DMS153 (cell line): ENCODE data around the gene ADAMTS14.

Source experiments
- DNase-seq: peaks from one replicate; lab custom pipeline; 2025; lab: John Stamatoyannopoulos, UW

Gene ADAMTS14

DNA sequence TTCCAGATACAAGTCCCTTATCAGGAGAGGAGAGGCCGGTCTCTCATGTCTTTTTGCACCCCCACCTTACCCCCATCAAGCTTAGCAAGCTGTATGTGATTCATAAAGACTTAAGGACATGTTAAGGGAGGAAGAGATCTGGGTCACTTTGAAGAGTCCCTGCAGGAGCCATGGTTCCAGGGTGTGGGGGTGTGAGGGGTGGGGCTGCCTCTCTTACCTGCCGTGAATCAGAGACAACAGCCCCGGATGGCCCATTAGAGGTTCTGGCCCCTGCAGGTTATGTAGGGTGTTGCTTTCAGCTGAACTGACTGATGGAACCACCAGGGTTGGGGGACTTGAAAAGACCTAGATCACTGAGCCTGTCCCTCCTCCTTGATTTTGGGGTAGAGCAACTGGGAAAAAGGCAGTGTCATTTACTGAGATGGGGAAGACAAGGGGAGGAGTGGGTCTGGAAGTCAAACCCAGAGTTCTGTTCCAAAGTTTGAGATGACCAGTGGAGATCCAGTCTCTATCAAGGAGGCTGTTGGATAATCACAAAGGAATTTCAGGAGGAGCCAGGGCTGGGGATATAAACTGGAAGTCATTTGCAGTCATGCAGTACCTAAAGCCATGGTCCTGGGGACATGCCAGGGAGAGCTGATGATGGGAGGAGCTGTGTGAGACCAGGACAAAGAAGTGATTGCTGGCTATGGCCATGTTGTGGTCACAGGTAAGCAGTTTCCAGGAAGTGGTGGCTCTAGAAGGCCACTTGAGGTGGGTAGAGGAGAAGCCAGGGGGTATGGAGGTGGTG lies 23.1 kb downstream of the ADAMTS14 start:
- peak; percentile 22 for DNase-seq

DNA sequence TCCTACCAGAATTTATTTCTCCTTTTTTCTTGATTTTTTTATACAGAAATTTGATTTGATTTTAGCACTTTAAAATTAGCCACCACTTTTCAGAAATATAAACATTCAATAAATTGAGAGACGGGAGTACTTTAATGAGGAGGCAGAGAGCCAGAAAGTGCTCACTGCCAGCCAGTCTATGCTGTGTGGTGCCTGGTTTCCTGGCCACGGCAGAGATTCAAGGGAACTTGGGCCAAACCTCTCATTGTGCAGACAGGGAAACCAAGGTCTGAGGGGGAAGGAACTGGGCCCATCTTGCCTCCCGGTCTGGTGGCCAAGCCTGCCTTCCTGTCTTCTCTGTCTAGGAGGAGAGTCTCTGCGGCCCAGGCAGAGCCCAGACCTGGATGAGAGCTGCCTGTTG lies 25.9 kb downstream of the ADAMTS14 start:
- no peak for DNase-seq

DNA sequence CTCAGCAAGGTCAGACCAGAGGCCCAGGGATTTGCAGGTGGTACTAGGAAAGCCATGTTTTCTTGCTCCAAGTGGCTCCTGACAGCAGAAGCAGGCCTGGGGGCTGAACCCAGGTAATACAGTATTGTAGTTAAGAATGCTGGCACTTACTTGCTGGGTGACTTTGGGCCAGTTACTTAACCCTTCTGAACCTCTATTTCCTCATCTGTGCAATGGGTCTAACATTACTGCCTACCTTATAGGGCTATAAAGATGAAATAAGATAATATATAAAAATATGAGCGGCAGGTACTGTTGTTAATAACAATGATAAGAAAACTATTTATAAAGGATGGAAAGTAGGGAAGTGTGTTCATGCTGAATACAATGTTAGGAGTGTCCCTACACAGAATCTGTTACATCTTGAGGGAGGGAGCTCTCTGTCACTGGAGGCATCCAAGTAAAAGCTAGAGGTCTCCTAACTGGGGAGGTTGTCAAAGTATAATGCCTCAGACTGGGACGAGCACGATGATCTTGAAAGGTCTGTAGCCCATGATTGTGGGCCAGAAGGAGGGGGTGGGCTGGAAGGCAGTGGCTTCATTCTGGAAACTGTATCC lies 26.9 kb downstream of the ADAMTS14 start:
- DNase-seq: no peak

DNA sequence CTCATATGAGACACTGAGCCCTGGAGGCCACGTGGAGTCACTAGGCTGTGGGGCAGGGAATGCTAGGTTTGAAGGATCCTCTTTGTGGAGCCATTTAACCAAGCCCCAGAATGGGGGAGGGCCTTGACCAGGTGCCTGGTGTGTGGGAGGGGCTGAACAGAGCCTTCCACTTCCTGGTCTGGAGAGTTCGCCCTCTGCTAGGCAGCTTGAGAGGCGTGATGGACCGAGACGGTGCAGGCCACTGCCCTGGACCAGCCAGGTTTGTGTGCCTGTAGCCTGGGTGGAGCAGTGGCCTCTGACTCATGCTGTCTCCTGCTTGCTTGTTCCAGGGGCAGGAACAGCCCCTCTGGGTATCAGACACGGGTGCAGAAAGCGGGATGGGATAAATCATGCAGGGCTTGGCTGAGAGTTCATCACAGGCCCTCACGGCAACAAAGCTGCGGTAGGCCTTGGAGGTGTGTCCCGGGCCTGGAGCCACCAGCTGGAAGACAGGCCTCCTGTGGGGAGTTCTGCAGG lies 27.4 kb downstream of the ADAMTS14 start:
- DNase-seq: peak; percentile 66

DNA sequence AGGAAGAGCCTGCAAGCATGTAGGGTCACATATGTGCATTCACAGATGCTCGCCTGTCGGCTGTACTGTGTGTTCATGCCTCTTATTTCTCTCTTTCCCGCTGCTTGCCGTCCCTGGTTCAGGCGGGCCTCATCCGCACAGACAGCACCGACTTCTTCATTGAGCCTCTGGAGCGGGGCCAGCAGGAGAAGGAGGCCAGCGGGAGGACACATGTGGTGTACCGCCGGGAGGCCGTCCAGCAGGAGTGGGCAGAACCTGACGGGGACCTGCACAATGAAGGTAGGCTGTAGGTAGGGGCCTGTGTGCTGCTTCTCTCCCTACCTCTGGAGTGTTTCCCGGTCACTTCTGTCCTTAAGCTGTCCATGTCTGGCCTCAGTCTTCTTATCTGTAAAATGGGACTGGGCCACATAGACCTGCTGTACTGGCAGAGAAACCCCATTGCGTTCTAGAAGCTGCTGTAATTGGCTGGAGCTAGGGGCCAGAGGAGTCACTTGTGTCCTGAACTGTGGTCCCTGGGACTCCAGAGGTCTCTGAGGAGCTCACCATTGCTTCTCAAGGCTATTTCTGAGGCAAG lies 30.0 kb downstream of the ADAMTS14 start:
- no peak for DNase-seq

DNA sequence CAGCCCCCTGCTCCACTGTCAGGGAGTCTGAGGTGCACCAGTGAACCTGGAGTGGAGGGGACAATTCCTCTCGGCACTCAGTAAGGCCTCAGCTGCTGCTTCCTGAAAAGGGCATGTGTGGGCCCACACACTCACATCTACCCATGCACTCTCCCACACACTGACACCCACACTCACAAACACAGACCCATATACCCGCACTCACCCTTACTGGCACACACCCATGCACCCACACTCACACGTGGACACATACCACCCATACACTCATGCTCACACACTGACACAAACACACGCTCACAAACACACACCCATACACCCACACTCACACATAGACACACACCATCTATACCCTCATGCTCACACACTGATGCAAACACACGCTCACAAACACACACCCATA lies 31.9 kb downstream of the ADAMTS14 start:
- no peak for DNase-seq

DNA sequence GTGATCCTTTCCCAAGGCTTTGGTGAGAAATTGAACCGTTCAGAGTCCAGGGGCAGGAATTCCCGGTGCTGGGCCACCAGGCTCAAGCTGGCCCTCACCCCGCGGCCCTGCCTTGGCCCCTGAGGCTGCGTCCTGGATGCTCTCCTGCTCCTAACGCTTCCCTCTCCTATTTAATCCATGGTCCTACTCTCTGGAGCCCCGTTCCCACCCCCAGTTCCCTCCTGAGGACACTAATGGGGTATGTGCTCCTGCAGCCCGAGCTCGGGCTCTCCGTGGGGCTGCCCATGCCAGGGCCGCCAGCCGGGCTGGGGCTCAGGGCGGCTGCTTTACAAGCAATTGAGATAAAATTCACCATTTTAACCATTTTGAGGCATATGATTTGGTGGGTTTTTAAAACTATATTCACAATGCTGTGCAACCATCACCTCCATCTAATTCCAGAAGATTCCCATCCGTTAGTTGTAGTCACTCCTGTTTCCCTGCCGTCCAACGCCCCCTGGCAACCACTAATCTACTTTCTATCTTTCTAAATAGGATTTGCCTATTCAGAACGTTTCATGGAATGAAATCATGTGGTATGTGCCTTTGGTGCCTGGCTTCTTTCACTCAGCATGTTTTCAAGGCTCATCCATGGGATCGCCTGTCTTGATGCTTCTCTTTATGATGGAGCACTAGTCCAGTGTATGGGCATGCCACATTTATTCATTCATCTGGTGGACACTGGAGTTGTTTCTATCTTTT lies 33.0 kb downstream of the ADAMTS14 start:
- DNase-seq: no peak

DNA sequence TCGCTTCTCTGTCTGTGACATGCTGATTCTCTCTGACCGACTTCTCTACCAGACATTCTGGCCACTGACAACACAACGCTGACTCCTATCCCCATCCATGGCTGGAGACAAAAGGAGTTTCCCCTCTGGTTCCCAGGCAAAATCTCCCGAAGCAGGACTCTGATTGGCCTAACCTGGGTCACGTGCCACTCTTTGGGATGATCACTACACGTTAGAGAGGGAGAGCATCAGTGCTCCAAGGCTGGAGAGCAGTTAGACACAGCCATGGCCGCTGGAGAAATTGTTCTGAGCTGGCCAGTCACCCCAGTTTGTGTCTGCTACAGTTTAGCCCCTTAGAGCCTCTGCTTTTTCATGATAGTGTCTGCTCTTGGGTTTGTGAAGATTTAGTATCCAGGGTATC lies 38.9 kb downstream of the ADAMTS14 start:
- no peak for DNase-seq

DNA sequence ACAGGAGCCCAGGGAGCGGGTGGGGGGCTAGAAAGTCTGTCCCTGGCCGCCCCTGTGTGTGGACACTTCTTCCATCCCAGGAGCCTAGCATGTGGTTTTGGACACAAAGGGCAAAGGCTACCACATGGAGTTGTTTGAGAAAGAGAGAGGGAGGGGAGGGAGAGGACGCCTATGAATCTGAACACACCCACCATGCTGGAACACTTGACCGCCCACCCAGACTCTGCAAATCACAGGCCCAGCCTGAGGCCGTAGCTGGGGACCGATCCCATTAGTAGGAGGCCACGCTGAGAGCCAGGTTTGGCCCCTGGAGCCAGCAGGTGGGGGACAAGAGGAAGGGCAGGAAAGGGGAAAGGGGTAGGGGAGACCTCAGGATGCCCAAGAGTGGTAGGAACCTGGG lies 39.6 kb downstream of the ADAMTS14 start:
- DNase-seq: no peak

DNA sequence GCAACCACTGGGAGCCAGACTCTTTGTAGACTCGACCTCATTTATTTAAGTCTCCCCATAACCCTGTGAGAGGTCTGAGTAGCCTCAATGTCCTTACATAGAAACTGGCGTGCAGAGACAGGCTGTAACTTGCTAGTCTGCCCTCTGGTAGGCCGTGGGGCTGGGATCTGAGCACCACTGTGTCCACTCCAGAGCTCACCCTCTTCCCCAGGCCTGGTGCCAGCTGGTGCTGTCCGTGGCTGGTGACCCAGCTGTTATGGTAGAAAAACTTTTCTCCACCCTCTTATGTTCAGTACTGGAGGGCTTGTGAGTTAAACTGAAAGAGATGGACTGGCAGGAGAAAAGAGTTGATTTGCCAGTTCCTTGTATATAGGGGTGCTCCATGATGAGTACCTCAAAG lies 41.9 kb downstream of the ADAMTS14 start:
- DNase-seq: no peak

DNA sequence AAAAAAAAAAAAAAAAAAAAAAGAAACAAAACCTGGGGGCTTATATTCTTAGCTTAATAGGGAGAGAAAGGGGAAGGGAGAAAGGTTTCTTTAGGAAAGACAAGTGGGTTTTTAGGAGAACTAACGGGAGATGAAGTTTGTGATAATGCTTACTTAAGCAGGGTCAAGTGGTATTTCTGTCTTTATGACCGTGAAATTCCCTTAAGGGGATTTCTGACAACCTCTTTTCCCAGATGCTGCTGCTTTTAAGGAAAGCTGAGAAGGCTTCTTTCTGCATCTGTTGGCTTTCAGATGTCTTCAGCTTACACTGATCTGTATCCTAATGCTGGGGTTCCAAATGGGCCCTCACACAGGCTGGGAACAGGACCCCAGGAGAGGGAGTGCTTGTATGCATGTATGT lies 42.6 kb downstream of the ADAMTS14 start:
- no peak for DNase-seq

DNA sequence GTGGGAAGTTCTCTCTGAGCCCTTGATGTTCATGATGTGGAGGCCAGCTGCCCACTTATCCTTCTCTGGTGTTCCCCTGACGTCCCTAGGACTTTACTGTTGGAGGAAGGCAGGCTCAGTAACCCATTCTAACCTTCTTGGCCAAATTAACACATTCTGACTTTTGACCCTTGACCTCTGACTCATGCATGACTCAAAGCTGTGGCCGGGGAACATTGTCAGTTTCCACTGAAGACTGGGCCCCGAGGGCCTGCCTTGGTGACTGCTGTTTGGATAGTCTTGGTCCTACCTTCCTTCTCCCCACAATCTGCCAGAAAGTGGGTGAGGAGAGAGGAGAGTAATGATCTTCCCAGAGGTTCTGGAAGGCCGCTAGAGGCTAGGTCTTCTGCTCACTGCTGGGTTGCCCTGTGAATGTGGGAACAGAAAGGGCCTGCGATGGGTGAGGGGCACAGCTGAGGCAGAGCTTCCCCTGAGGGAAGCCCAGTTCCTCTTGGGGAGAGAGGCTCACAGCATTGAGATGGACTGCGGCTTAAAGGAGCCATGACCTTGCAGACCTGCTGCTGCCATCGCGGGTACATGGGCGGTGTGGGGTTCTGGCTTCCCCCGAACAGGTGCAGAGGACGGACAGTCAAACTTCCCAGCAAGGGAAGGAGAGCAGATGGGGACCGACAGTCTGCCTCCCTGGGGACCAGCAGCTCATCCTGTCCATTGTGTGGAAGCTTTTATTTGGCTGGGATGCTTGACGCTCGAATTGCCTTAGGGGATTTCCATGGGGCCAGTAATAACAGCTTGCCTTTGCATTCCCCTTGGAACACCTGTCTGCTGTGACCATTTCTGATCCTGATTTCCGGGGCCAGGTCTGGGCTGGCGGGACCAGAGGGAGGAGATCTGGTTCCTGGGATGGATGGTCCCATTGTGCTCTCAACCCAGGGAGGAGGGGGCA lies 43.8 kb downstream of the ADAMTS14 start:
- peak; percentile 94 for DNase-seq

DNA sequence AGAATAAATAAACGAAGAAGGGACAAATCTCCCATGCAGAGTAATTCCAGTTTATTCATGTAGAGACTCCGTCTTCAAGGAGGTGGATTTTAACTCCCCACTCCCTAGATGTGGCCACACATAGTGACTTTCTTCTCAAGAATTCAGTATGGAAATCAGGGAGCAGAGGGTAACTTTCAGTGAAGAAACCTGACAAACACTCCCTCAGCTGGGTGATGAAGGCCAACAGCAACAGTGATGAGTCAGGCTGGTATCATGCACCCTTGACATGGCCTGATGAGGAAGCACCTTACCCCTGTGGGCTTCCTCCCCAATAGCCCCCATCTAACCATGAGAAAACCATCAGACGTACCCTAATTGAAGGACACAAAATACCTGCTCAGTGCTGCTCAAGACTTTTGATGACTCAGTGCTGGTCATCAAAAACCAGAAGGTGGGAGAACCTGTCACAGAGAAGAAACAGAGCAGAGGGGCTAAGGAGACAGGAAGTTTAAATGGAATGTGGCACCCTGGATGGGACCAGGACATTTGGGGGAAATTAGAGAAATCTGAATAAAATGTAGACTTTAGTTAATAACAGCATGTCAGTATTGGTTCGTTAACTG lies 50.6 kb downstream of the ADAMTS14 start:
- DNase-seq: no peak

DNA sequence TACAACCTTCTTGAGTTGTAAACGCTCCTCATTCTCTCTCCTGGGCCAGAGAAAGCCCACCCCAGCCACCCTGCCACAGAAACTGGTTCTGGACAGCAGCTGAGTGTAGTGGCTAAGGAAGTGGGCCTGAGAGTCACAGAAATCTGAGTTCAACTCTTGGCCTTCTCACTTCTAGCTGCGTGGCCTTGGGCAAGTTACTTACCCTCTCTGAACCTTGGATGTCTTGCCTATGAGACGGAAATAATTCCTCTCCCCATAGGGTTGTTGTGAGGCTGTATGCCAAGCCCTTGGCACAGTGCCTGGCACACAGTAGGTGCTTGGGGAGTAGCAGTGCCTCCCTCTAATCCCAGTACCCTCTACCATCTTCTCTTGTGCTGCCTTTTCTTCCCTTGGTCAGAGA lies 51.5 kb downstream of the ADAMTS14 start:
- DNase-seq: no peak

DNA sequence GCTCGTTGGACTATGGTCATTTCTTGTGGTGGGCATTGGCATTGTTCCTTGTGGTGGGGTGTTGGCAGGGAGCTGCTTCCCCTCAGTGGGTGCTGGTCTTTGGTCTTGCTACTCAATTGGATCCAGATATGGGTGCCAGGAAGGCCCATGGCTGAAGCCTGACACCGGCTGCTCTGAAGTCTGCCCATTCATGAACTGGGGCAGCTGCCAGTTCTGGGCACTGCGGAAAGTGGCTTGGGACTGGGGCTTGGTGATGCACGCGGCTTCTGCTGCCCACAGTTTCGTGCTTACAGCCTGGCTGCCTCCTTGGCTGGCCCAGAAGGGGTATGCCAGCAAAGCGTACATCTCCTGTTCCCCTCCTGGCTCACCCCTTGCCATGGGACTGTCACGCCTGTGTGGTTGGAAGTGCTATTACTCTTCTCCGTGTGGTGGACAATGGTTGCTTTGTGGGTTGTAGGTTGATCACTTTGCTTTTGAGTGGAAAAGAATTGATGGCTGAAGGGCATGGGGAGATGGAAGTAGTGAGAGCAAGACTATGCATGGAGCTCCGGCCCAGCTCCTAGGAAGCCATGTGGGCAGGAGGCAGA lies 54.7 kb downstream of the ADAMTS14 start:
- no peak for DNase-seq

DNA sequence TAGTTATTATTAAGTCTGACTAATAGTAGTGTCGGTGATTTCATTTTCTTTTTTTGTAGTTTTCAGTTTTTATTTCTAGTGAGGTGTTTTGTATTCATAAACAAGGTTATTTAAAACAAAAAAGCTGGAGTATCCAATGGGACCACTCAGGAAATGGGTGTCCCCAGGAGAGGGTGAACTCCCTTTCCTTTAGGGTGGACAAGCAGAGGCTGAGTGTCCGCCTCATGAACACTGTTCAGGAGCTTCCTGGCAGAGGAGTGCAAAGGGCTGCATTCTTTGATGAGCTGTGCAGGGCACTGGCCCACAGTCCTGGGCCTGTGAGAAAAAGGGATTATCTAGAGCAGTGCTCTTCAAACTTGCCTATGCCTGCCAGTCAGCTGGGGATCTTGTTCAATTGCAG lies 56.0 kb downstream of the ADAMTS14 start:
- DNase-seq: no peak

DNA sequence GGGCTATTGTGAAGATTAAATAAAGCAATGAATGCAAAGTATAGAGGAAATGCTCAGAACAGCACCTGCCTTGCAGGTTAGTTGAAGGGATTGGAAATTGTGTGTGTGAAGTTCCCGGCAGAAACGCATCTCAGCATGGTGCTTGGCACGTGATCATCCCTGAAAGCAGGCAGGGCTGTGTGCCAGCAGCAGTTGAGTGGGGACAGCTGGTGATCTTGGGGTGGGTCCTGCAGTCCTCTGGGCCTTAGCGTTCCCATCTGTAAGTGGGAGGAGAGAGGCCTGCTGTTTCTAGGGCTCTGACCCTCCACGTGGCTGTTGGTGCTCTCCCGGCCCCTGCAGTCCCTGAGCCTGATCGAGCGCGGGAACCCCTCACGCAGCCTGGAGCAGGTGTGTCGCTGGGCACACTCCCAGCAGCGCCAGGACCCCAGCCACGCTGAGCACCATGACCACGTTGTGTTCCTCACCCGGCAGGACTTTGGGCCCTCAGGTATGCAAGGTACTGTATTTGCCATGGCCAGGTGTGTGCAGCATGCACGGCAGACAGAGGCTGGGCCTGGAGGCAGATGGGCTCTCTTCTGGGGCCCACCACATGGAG lies 57.6 kb downstream of the ADAMTS14 start:
- DNase-seq: peak; percentile 88

DNA sequence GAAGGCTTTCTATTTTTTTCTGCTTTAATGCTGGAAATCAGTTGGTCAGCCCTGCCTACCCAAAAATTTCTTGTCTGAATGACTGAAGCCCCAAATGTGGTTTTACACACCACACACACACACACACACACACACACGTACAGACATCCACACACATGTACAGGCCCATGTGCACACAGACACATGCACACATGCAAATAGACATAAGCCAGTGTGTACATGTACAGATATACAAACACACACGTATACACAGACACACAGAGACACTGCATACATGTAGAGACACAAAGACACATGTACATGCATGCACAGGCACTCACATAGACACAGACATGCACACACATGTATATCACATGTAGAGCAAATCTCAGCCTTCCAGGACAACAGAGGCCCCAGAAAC lies 58.6 kb downstream of the ADAMTS14 start:
- no peak for DNase-seq

DNA sequence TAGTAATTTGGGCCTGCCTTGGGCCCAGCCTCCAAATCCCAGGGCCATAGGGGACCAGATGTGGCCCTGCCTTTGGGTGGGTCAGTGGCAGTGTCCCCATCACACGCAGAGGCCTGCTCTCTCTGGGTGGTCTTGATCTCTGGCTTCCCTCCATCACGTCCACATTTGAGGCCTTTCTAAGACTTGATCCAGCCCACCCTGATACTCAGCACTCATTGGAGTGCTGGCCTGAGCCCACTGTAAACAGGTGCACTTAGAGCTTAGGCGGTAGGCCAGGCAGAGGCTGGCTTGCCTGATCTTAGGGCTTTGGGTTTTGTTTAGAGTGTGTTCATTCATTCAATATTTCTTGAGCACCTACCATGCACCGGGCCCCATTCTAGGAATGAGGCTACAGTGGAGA lies 60.3 kb downstream of the ADAMTS14 start:
- no peak for DNase-seq

DNA sequence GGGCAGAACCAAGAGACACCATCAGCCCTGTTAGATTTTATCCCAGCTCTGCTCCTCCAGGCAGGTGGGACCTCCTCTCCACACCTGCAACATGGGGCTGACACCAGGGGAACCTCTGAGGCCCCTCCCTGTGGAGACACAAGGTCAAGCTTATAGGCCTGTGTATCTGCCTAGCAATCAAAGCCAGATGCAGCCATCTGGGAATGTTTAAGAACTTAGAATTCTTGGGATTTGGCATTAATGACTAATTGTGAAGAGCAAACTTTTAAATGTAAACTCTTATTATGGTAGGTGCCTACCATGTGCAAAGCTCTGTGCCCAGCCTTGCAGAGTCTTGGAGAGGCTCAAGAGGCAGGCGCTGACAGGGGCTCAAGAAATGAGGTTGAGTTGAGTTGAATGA lies 60.7 kb downstream of the ADAMTS14 start:
- DNase-seq: no peak
